HG03139 (cell line): ENCODE measurements around the gene GADL1.

Experiments used
- ATAC-seq: cut with Tn5 transposase; IDR thresholded peaks from one replicate; pipeline ENCODE4 v1.9.1; 2021; ENCODE audit not compliant: unreplicated experiment

The GADL1 gene

GRCh38 chr3:30878862-30879261 is 15.6 kb downstream of the GADL1 start:
- no peak for ATAC-seq

- no peak for ATAC-seq
These were observed 19.0 kb downstream of the GADL1 start for GRCh38 chr3:30875505-30875904.

- ATAC-seq: no peak
These were observed 20.8 kb downstream of the GADL1 start for GRCh38 chr3:30873671-30874070.

GRCh38 chr3:30872879-30873278 is 21.6 kb downstream of the GADL1 start:
- ATAC-seq: no peak

GRCh38 chr3:30871720-30872119 is 22.7 kb downstream of the GADL1 start:
- no peak for ATAC-seq

- ATAC-seq: no peak
These were observed 29.6 kb downstream of the GADL1 start for GRCh38 chr3:30864836-30865235.

GRCh38 chr3:30864132-30864531 is 30.3 kb downstream of the GADL1 start:
- ATAC-seq: no peak

- ATAC-seq: no peak
These were observed 32.5 kb downstream of the GADL1 start for GRCh38 chr3:30862004-30862403.

- no peak for ATAC-seq
These were observed 35.5 kb downstream of the GADL1 start for GRCh38 chr3:30858894-30859389.

GRCh38 chr3:30855400-30856292 is 38.8 kb downstream of the GADL1 start:
- ATAC-seq: no peak

- ATAC-seq: no peak
These were observed 41.6 kb downstream of the GADL1 start for GRCh38 chr3:30852833-30853232.

GRCh38 chr3:30848087-30848779 is 46.2 kb downstream of the GADL1 start:
- ATAC-seq: no peak

- no peak for ATAC-seq
These were observed 46.9 kb downstream of the GADL1 start for GRCh38 chr3:30847592-30847991.

- ATAC-seq: no peak
These were observed 48.9 kb downstream of the GADL1 start for GRCh38 chr3:30845606-30846005.

GRCh38 chr3:30843877-30844276 is 50.6 kb downstream of the GADL1 start:
- no peak for ATAC-seq

- ATAC-seq: no peak
These were observed 58.3 kb downstream of the GADL1 start for GRCh38 chr3:30836141-30836540.

GRCh38 chr3:30835667-30836066 is 58.8 kb downstream of the GADL1 start:
- no peak for ATAC-seq

GRCh38 chr3:30832961-30833575 is 61.4 kb downstream of the GADL1 start:
- ATAC-seq: no peak

GRCh38 chr3:30827080-30827479 is 67.4 kb downstream of the GADL1 start:
- no peak for ATAC-seq

GRCh38 chr3:30826531-30826942 is 67.9 kb downstream of the GADL1 start:
- ATAC-seq: no peak

GRCh38 chr3:30819067-30819798 is 75.2 kb downstream of the GADL1 start:
- no peak for ATAC-seq
